Progenitor cell of endocrine pancreas (in vitro differentiated cells): ENCODE results near the gene KREMEN1. TPM values are rescaled to one million over a fixed set of nuclear protein-coding genes. Genes with fewer than 3 reads are reported as not detected.
A peak's percentile ranks its signal among the peaks of the same experiment; 100 is the strongest.

ENCODE experiments used
- DNase-seq: peaks from one replicate; pipeline ENCODE4 v3.0.0; 2021; ENCODE audit warnings: low spot score; ENCODE audit not compliant: unreplicated experiment
- H3K27ac Mint-ChIP-seq: 2 replicates; pipeline ENCODE4 v1.8.0; 2021; ENCODE audit warnings: mild to moderate bottlenecking, moderate library complexity, mixed read lengths
- H3K27me3 Mint-ChIP-seq: 2 replicates; pipeline ENCODE4 v1.8.0; 2021; ENCODE audit warnings: mixed read lengths
- H3K36me3 Mint-ChIP-seq: 2 replicates; pipeline ENCODE4 v1.8.0; 2022; ENCODE audit warnings: mixed read lengths; ENCODE audit not compliant: insufficient read depth
- H3K4me1 Mint-ChIP-seq: 2 replicates; pipeline ENCODE4 v1.8.0; 2021; ENCODE audit warnings: low read depth, mixed read lengths
- H3K4me3 Mint-ChIP-seq: 2 replicates; pipeline ENCODE4 v1.8.0; 2021; ENCODE audit warnings: low read depth, mild to moderate bottlenecking, moderate library complexity, mixed read lengths
- H3K9me3 Mint-ChIP-seq: 2 replicates; pipeline ENCODE4 v1.8.0; 2021; ENCODE audit warnings: low read depth, mixed read lengths
- total RNA-seq: library from RNA; stranded (reverse); gene quantifications from 2 replicates; pipeline ENCODE4 v1.2.1, GENCODE V29; 2021
- TF ChIP-seq, protein P1 (sequence below): fragments of 200-600 bp; sonication (generic); IDR thresholded peaks from one replicate; pipeline ENCODE4 v1.5.0; 2021; ENCODE audit warnings: antibody characterized with exemption, mild to moderate bottlenecking; ENCODE audit not compliant: unreplicated experiment

The KREMEN1 gene
- total RNA-seq, 1 donor from 2014 or later = 10.5 TPM

DNA sequence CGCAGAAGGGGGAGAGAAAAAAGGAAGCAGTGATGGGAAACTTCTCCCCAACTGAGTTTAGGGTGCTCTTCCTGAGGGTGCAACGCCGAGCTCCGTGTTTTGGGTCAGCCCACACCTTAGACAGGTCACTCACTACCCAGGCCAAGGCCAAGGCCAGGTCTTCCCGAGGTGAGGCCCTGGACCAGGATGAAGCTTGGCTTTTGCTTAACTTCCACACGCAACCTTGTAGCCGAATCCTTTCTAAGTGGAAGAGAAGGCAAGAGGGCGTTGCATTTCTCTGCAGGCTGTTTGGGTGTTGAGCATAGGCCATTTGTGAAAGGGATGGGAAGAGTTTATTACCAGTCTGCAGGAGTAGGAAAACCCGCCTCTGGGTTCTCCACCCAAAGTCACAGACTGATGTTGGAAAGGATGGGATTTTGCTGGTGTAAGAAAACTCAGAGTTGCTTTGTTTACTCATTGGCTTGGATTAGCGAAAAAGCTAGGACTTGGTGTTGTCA lies 1.5 kb downstream of the KREMEN1 start:
- Mint-ChIP-seq H3K4me3 (peak overlapping the region; percentile 75), H3K4me1 (peaks cover 13% of the 10 kb centered on the region), H3K27me3 (peaks cover 52% of the 10 kb centered on the region), H3K36me3 (peaks cover 2% of the 10 kb centered on the region), H3K27ac (no peak overlapping the region), H3K9me3 (no peaks in the 10 kb centered on the region)
- TF ChIP-seq, protein P1, sequence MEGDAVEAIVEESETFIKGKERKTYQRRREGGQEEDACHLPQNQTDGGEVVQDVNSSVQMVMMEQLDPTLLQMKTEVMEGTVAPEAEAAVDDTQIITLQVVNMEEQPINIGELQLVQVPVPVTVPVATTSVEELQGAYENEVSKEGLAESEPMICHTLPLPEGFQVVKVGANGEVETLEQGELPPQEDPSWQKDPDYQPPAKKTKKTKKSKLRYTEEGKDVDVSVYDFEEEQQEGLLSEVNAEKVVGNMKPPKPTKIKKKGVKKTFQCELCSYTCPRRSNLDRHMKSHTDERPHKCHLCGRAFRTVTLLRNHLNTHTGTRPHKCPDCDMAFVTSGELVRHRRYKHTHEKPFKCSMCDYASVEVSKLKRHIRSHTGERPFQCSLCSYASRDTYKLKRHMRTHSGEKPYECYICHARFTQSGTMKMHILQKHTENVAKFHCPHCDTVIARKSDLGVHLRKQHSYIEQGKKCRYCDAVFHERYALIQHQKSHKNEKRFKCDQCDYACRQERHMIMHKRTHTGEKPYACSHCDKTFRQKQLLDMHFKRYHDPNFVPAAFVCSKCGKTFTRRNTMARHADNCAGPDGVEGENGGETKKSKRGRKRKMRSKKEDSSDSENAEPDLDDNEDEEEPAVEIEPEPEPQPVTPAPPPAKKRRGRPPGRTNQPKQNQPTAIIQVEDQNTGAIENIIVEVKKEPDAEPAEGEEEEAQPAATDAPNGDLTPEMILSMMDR = no peak
- no peak for DNase-seq

DNA sequence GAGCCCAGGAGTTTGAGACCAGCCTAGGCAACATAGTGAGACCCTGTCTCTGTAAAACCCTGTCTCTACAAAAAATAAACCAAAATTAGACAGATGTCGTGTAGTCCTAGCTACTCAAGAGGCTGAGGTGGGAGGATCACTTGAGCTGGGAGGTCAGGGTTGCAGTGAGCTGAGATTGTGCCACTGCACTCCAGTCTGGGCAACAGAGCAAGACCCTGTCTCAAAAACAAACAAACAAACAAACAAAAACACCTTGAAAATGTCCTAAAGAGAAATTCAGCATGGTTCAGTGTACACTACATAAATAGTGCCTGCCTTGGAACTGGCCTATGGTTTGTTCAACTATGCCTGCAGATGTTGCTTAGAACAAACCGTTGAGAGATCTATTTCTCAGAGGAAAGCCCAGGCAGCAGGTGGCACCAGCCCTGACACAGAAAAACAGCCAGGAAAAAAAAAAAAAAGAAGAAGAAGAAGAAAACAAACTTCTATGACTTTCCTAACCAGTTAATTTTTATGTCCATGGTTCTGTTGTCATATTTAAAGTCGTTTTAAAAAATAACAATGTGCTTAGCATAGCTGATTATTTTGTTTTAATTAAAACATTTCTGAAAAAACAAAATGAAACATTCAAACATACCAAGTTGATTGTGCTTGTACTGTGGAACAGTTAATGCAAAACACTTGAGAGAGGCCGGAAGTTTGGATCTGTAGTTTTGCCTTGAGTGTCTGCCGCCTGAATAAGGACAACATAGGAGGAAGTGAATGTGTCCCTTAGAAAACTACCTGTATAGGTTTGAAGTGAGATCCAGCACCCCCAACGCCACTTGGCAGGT lies 5.4 kb downstream of the KREMEN1 start:
- TF ChIP-seq, protein P1 = no peak
- no peaks in the 10 kb centered on the region for H3K4me1 Mint-ChIP-seq
- H3K9me3 Mint-ChIP-seq = no peaks in the 10 kb centered on the region
- H3K4me3 Mint-ChIP-seq = no peak overlapping the region
- H3K27ac Mint-ChIP-seq = no peak overlapping the region
- peaks cover 23% of the 10 kb centered on the region for H3K27me3 Mint-ChIP-seq
- peaks cover 2% of the 10 kb centered on the region for H3K36me3 Mint-ChIP-seq
- no peak for DNase-seq

DNA sequence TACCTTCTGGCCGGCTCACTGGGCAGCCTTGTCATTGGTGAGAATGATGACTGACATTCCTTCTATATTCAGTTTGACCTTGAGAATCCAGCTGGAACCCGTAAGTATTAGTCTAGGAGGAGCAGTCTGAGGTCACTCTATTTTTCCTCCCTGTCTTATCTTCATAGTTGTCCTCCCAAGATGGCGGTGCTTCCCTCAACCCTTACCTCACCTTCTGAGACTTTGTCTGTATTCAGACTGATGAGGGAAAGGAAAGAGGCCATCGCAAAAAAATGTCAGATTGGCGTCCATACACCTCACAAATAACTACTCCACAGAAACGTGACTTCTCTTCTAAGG lies 6.0 kb downstream of the KREMEN1 start:
- no peak overlapping the region for H3K4me3 Mint-ChIP-seq
- no peaks in the 10 kb centered on the region for H3K9me3 Mint-ChIP-seq
- H3K36me3 Mint-ChIP-seq = peaks cover 2% of the 10 kb centered on the region
- H3K27ac Mint-ChIP-seq = no peak overlapping the region
- no peak for DNase-seq
- TF ChIP-seq, protein P1 = no peak
- no peaks in the 10 kb centered on the region for H3K4me1 Mint-ChIP-seq
- H3K27me3 Mint-ChIP-seq = peaks cover 23% of the 10 kb centered on the region

DNA sequence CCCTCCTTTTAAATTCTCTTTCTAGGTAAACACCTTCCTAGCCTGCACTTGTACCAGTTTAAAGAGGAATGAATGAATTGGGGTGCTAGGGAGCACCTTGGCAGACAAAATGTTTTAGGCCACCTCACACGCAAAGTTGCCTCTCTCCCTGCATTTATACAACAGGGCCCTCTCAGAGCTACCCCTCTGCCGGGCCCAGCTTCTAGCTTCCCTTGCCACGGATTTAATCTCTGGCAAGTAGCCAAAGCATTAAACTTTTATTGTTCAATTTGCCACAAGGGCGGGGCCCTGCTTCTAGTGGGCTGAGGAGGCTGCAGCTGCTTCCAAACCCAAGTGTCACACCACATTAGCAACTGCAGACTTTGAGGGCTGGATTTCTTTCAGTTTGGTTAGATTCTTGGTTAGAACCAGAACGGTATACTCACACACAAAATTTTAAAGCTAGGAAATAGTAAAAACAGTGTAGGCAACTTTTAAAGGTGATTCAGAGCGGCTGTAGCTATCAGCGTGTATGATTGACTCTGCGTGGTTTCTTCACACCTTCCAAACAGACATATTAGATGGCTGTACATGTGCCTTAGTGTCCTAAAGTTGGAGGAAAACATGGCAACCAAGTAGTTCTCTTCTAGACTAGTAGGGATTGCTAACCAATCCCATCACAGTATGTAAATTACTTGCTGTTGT lies 6.5 kb downstream of the KREMEN1 start:
- Mint-ChIP-seq H3K4me3 (no peak overlapping the region), H3K4me1 (no peaks in the 10 kb centered on the region), H3K9me3 (no peaks in the 10 kb centered on the region)

More for the DNA sequence above, 6.5 kb downstream of the KREMEN1 start:
- Mint-ChIP-seq H3K36me3 (peaks cover 2% of the 10 kb centered on the region), H3K27me3 (peaks cover 18% of the 10 kb centered on the region), H3K27ac (no peak overlapping the region)
- DNase-seq = no peak
- TF ChIP-seq, protein P1 = no peak
